Stimulated activated memory B cell treated with anti-CD40 and anti-IgM and Interleukin-4, amounts not matched to agents 10 μg/mL and 1 μg/mL and 100 μg/mL, for 72 hours (primary cell): Measurements from ENCODE around the gene GRB10.

Experiments
- ATAC-seq: fragments of 150-1000 bp; cut with Tn5 transposase; 2 replicates; pipeline ENCODE4 v1.10.0; 2021
- H3K27ac Mint-ChIP-seq: one replicate; pipeline ENCODE4 v1.8.0; 2022; ENCODE audit warnings: mild to moderate bottlenecking, mixed read lengths
- H3K27me3 Mint-ChIP-seq: one replicate; pipeline ENCODE4 v1.8.0; 2022; ENCODE audit warnings: mixed read lengths
- H3K36me3 Mint-ChIP-seq: one replicate; pipeline ENCODE4 v1.8.0; 2022; ENCODE audit warnings: mixed read lengths
- H3K4me1 Mint-ChIP-seq: one replicate; pipeline ENCODE4 v1.8.0; 2022; ENCODE audit warnings: mixed read lengths
- H3K4me3 Mint-ChIP-seq: one replicate; pipeline ENCODE4 v1.8.0; 2022; ENCODE audit warnings: mild to moderate bottlenecking, moderate library complexity, mixed read lengths
- H3K9me3 Mint-ChIP-seq: one replicate; pipeline ENCODE4 v1.8.0; 2022; ENCODE audit warnings: mixed read lengths

GRB10 gene

DNA sequence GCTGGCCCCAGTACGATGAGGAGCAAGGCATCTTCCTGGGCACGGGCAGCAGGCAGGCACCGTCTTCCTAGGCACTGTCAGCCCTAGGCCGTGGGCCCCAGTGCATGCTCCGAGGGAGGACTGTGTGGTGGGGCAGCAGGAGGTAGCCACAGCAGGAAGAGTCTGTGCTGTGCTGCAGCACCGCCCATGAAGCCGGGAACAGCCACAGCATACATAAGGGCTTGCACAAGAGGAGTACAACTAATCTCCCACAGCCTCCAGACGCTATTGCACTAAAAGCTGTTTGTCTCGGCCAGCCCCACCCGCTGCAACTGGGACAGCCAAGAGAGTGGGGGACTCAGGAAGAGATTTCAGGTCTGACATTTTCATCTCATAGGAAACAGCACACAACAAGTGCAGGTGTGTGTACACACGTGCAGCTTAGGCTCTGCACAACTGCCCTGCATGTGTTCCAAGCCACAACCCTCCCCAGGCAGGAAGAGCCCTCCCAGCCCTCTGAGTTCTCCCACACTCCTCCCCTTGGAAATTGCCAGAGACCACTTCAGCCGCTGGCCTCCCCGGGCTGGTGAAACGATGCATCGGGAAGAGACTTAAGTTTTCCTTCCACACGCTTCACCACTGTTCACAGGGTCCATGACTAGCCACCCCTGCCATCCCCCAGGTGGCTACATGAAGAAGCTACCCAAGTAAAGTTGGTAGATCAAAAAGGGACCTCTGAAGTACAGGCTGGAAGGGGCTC lies 129.4 kb downstream of the GRB10 start:
- H3K9me3 Mint-ChIP-seq: no peaks in the 10 kb centered on the region
- peaks cover 11% of the 10 kb centered on the region for H3K27me3 Mint-ChIP-seq
- no peaks in the 10 kb centered on the region for H3K36me3 Mint-ChIP-seq
- no peak for ATAC-seq
- H3K4me3 Mint-ChIP-seq: no peak overlapping the region
- H3K4me1 Mint-ChIP-seq: peaks cover 18% of the 10 kb centered on the region
- H3K27ac Mint-ChIP-seq: no peak overlapping the region

DNA sequence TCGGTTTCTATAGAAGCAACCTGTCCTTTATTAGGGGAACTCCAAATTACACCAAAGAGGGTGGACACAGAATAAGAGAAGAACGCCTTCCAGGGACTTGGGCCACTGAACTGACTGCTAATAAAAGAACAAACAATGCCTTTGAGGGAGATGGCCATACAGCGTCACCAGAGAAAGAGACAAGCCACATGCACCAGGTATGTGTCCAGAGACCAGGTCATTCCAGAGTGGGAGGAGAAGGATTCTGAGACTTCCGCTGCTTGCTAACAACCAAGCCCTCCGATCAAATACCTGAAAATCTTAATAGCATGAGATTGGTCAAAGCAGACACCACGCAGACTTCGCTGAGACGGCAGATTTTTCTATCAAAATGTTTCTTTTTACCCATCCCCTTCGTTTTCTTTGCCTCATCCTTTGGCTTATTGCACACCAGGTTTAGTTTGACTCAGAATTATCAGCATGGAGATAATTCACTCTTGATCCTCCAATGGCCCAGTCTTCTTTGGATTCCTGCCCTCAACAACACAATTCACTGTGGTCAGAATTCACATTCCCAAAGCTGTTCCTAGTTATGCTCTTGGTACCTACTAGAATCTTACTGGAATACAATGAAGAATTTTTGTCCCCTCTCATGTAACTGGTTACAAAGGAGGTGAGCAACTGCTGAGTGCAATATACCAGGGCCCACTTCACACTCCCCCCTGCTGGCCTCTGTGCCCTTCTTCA lies 130.1 kb downstream of the GRB10 start:
- Mint-ChIP-seq H3K9me3 (no peaks in the 10 kb centered on the region), H3K27me3 (peaks cover 11% of the 10 kb centered on the region), H3K36me3 (no peaks in the 10 kb centered on the region), H3K4me3 (no peak overlapping the region), H3K4me1 (peaks cover 18% of the 10 kb centered on the region), H3K27ac (no peak overlapping the region)
- ATAC-seq: no peak

DNA sequence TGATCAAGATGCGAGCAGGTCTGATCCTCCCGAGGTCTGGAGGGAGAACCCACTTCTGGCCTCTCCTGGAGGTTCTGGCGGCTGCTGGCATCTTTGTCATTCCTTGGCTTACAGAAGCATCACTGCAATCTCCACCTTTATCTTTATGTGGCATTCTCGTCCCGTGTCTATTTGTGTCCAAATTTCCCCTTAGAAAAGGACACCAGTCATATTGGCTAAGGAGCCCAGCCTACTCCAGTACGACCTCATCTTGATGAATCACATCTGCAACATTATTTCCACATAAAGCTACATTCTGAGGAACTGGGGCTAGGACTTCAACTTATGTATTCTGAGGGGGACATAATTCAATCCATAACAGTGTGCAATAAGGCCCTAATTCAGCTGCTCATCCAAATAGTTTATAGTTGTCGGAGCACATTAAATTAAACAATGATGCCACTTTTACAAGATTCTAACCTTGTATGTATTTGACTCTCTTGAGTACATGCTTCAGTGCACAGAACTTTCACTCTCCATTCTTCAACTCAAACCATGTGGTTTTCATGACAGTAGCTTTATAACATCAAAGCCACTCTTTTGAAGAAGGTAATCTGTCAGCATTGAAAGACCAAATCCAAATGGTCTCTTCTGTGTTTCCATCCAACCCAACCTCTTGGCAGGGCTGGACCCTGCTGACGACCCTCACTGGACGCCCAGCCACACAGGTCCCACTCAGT lies 131.3 kb downstream of the GRB10 start:
- ATAC-seq: no peak

DNA sequence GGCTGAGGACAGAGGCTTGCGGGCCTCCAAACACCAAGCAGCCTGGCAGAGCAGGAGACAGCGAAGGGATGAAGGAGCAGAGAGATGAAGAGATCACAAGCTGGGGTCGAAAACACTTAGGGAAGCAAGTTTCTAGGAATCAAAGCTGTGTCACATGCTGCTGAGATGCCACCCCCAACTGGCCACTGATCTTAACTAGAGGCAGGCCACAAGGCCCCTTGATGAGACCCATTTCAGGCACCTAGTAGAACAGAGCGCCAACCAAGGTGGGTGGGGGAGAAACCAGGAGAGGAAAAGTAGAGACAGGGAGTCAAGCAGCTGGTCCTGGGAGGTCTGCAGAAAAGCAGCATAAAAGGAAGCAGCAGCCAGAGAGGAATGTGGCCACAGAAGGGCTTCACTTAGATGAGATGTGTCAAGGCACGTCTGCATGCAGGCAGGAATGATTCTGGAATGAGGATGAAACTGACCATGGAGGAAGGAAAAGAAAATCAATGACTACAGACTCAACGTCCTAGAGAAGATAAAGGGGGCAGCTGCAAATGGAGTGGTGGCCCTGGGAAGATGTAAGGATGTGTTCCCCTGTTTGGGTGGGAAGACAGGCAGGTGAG lies 132.5 kb downstream of the GRB10 start:
- no peaks in the 10 kb centered on the region for H3K4me1 Mint-ChIP-seq
- H3K36me3 Mint-ChIP-seq: no peaks in the 10 kb centered on the region
- peaks cover 11% of the 10 kb centered on the region for H3K27me3 Mint-ChIP-seq
- no peak overlapping the region for H3K27ac Mint-ChIP-seq
- no peak for ATAC-seq
- no peak overlapping the region for H3K4me3 Mint-ChIP-seq
- no peaks in the 10 kb centered on the region for H3K9me3 Mint-ChIP-seq

More for the DNA sequence above, 131.3 kb downstream of the GRB10 start:
- no peak overlapping the region for H3K4me3 Mint-ChIP-seq
- H3K9me3 Mint-ChIP-seq: no peaks in the 10 kb centered on the region
- peaks cover 8% of the 10 kb centered on the region for H3K4me1 Mint-ChIP-seq
- H3K36me3 Mint-ChIP-seq: no peaks in the 10 kb centered on the region
- H3K27ac Mint-ChIP-seq: no peak overlapping the region
- peaks cover 11% of the 10 kb centered on the region for H3K27me3 Mint-ChIP-seq

DNA sequence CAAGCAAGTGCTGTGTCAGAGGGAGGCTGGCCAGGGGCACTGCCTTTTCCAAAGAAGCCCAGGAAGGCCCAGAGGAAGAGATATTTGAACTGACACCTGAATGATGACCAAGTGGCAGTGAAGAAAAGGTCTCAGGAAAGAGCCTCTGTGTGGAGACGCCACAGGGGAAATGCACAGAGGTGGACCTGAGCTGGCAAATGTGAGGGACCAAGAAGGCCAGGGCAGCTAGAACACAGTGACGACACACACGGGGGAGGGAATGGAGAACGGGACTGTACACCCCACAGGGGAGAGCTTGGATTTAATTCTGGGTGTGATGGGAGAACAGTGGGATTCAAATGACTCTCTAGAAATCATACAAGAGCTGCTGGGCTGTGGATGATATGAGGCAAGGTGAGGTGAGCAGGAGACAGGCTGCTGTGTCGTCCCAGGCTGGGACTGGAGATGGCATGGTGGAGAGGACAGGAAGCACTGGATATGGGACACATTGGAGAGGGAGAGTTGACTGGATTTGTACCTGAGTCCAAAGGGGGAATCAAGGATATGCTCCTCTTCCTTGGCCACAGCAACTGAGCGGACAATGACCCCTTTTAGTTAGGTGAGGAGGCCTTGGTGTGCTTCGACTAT lies 133.3 kb downstream of the GRB10 start:
- H3K4me1 Mint-ChIP-seq: no peaks in the 10 kb centered on the region
- H3K27ac Mint-ChIP-seq: no peak overlapping the region
- no peaks in the 10 kb centered on the region for H3K36me3 Mint-ChIP-seq
- no peak for ATAC-seq
- H3K27me3 Mint-ChIP-seq: peaks cover 11% of the 10 kb centered on the region
- no peak overlapping the region for H3K4me3 Mint-ChIP-seq
- no peaks in the 10 kb centered on the region for H3K9me3 Mint-ChIP-seq

DNA sequence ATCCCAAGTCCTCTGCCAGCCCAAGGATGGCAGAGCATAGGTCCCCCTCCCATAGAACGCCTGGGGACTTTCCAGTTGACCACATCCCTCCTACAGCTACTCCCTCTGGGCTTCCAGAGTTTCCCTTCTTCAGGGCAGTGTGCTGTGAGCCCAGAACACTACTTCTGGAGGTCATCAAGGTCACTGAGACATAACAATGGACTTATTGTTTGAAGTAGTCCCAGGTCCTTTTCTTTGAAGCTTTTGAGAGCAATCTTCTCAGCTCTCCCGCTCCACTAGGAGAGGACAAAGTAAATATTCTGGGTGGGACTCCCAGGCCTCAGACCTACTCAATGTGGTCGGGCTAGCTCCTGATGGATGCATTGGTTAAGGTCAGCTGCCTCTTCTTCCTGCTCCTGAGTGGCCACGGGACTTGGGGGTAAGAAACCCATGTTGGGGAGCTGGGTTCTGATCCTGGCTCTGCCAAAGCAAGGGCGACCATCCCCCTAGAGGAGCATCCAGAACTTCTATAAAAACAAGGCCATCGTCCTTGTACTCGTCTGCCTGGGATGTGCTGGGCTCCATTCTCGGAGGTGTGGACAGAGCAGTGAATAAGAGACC lies 134.0 kb downstream of the GRB10 start:
- no peak overlapping the region for H3K4me3 Mint-ChIP-seq
- H3K27me3 Mint-ChIP-seq: peaks cover 11% of the 10 kb centered on the region
- ATAC-seq: no peak
- H3K4me1 Mint-ChIP-seq: no peaks in the 10 kb centered on the region
- no peak overlapping the region for H3K27ac Mint-ChIP-seq
- H3K36me3 Mint-ChIP-seq: no peaks in the 10 kb centered on the region
- H3K9me3 Mint-ChIP-seq: no peaks in the 10 kb centered on the region

DNA sequence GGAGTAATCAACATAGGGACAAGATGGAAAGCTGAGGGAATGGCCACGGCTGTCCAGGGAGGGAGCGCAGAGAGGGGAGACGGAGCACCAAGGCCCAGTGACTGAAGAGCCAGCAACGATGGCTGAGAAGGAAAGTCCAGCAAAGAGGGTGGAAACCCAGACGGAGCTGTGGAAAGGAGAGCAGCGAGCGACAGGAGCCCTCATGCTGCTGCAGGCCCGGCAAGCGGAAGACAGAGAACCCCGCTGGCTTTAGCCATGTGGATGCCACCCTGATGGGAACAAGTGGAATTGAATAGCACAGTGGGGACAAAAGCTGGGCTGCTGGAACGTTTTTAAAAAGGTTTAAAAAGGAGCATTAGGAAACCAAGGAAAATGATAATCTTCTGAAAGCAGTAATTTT lies 134.6 kb downstream of the GRB10 start:
- Mint-ChIP-seq H3K27ac (no peak overlapping the region), H3K4me3 (no peak overlapping the region), H3K36me3 (no peaks in the 10 kb centered on the region), H3K27me3 (peaks cover 11% of the 10 kb centered on the region), H3K4me1 (no peaks in the 10 kb centered on the region), H3K9me3 (no peaks in the 10 kb centered on the region)
- ATAC-seq: no peak

DNA sequence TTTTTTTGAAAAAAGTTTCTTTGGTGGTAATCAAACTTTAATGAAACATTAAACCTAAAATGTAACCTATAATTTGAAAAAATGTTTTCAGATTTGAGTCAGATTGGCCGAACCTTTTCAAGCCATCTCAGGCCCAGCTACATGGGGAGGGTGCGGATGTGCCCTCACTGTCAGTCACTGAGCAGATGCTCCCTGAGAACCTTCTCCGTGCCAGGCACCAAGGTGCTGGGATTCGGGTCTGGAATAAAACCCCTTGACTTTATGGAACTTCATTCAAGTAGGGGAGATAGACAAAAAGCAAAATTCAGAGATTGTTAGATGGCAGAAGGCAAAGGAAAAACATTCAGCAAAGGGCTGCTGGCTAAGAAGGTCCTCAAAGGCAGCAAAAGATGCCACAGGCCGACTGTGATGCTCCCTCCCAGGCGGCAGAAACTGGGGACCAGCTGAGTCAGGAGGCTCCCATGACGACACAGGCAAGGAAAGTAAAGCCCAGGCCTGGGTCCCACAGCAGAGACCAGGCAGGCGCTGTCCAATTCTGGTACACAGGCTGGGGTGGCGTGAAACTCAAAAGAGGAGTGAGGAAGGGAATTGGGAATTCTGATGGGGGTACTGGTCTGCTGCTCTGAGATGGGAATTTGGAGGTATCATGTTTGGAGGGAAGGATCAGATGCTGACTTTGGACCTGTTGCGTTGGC lies 135.3 kb downstream of the GRB10 start:
- no peak for ATAC-seq

DNA sequence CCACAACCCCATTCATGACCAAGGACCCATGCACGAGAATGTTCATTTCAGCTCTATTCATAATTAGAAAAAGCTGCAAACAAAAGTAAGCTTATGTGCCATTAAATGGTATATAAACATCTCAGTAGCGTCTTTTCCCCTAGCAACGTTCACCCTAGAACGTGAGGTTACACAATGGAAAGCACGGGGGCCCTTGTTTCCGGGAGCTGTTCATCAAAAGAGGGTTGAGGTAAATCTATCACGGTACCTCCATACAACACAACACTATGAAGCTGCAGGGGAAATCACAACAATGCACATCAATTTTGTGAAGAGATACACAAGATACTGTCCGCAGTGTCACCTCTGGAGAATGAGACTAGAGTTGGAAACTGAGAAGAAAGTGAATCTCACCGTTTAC lies 136.6 kb downstream of the GRB10 start:
- no peak for ATAC-seq
- H3K9me3 Mint-ChIP-seq: no peaks in the 10 kb centered on the region

More for the DNA sequence above, 135.3 kb downstream of the GRB10 start:
- Mint-ChIP-seq H3K27ac (no peak overlapping the region), H3K9me3 (no peaks in the 10 kb centered on the region), H3K4me1 (no peaks in the 10 kb centered on the region), H3K27me3 (peaks cover 11% of the 10 kb centered on the region), H3K36me3 (no peaks in the 10 kb centered on the region), H3K4me3 (no peak overlapping the region)

DNA sequence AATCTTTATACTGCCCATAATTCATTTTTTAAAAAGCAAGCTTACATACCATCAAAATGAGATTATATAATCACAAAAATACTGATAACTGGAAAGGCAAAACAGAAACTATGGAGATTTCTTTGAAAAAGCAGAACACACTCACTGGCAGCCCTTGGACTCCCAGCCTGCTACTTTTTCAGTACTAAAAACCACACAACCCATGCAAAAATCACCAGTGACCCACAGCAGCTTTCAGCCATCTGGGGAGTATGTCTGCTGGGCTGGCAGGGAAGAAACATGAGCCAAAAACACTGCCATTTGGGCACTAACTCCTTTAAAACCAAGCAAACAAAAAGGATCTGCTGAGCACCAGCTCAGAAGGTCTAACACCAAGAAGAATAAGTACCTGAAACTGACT lies 137.5 kb downstream of the GRB10 start:
- no peaks in the 10 kb centered on the region for H3K4me1 Mint-ChIP-seq
- H3K27me3 Mint-ChIP-seq: peaks cover 11% of the 10 kb centered on the region
- no peak for ATAC-seq
- H3K36me3 Mint-ChIP-seq: no peaks in the 10 kb centered on the region
- H3K9me3 Mint-ChIP-seq: no peaks in the 10 kb centered on the region
- H3K4me3 Mint-ChIP-seq: no peak overlapping the region
- H3K27ac Mint-ChIP-seq: no peak overlapping the region

More for the DNA sequence above, 136.6 kb downstream of the GRB10 start:
- no peaks in the 10 kb centered on the region for H3K4me1 Mint-ChIP-seq
- no peak overlapping the region for H3K27ac Mint-ChIP-seq
- no peak overlapping the region for H3K4me3 Mint-ChIP-seq
- H3K36me3 Mint-ChIP-seq: no peaks in the 10 kb centered on the region
- peaks cover 11% of the 10 kb centered on the region for H3K27me3 Mint-ChIP-seq

DNA sequence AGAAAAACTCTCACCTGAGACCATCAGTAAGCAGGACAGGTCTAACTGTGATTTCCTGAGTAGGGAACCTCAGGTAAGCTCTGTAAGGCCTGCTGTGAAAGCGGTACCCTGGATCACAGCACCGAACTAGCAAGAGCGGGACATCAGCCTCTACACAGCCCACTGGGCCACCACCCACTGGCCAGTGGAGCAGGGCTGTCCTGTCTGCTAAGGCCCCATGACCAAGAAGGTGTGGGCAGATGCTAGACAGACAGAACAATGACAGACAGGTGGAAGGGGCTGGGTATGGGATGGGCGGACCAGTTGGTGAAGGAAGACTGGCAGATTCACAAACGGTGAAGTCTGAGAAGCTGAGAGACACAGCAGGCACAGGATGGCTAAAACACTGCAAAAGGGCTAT lies 138.1 kb downstream of the GRB10 start:
- ATAC-seq: no peak
- Mint-ChIP-seq H3K36me3 (no peaks in the 10 kb centered on the region), H3K9me3 (no peaks in the 10 kb centered on the region), H3K27ac (no peak overlapping the region), H3K27me3 (peaks cover 7% of the 10 kb centered on the region), H3K4me3 (no peak overlapping the region), H3K4me1 (no peaks in the 10 kb centered on the region)

DNA sequence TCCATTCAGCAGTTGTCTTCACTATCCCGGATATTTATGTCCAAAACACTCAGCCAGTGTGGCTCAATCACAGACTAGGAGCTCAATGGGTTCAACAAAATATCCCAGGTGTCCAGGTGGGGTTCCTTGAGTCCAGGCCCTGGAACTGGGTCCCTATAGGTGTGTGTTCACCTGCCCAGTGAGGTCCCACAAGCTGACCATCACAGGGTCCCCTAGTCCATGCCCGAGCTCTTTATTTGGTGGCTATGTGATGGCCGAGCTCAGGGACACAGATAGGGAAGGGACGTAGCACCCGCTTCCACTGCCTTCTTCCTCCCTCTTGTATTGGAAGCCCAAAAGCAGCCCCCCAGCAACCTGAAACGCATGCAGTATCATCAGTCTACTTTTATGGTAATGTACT lies 138.6 kb downstream of the GRB10 start:
- no peak for ATAC-seq
- no peaks in the 10 kb centered on the region for H3K9me3 Mint-ChIP-seq
- no peaks in the 10 kb centered on the region for H3K36me3 Mint-ChIP-seq
- H3K27ac Mint-ChIP-seq: no peak overlapping the region
- H3K27me3 Mint-ChIP-seq: peaks cover 3% of the 10 kb centered on the region
- H3K4me1 Mint-ChIP-seq: no peaks in the 10 kb centered on the region
- H3K4me3 Mint-ChIP-seq: no peak overlapping the region

DNA sequence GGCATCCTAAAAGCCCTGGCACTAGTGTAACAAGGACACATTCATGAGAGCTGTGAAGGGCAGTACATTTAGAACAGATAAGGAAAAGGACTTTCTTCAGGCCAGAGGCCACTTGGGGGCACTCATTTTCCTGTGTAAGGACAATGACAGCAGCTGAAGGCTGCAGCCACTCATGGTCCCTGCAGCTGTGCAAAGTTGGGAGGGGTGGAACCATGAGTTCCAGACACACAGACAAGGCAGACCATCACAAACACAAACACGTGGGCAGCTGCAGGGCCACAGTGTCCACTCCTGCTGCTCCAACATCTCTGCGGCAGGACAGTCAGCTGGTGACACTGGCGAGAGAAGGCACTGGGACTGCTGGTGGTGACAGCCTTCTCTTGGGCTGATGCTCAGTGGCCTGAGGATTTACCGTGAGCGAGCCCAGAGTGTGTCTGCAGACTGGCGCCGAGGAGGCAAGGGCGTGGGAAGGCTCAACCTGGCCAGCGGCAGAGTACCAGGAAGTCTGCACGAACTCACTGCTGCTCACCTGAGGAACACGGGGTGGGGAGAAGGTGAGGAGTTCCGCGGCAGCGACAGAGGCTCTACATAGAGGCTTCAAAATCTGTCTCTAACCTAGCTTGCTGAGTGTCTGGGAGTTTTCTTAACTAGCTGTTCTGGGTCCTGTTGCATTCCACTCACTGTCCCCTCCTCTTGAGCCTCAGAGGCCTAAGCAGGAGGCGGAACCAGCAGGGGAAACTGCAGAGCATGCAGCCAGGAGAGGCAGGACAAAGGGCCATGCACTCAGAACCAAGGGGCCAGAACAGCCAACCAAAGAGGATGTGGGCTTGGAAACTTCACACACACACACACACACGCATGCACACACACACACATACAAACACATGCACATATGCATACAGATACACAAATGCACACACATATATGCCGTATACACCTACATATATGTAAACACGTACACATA lies 141.0 kb downstream of the GRB10 start:
- Mint-ChIP-seq H3K27ac (no peak overlapping the region), H3K27me3 (no peaks in the 10 kb centered on the region), H3K36me3 (no peaks in the 10 kb centered on the region), H3K4me1 (no peaks in the 10 kb centered on the region), H3K9me3 (no peaks in the 10 kb centered on the region), H3K4me3 (no peak overlapping the region)
- ATAC-seq: no peak
